ENCODE results near the gene PHRF1.

Gene PHRF1

GRCh38 chr11:612201-612960, 36.1 kb downstream of the PHRF1 start:
- Mint-ChIP-seq H3K9me3 (no peaks in the 10 kb centered on the region), H3K36me3 (peaks cover 11% of the 10 kb centered on the region), H3K27ac (peak overlapping the region; percentile 75), H3K4me3 (no peak overlapping the region), H3K4me1 (peaks cover 14% of the 10 kb centered on the region), H3K27me3 (no peaks in the 10 kb centered on the region)
- no peak for ATAC-seq (ENCODE audit: low read depth)
- no peak for DNase-seq (ENCODE audit: low spot score in 2 of 2)

DNA sequence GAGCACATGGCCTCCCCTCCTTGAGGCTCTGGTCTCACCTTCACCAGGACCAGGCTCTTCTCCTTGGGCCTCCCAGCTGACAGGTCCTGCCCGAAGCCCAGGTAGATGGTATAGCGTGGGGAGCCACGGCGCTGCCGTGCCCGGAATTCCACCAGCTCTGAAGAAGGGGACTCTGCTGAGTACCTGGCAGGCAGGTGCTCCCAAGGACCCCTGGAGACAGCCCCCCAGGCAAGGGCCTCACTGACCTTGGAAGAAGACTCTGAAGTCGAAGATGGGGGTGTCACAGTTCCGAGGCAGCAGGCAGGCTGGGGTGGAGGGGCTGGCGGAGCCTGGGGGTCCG, 36.7 kb downstream of the PHRF1 start:
- Mint-ChIP-seq H3K27me3 (no peaks in the 10 kb centered on the region), H3K4me3 (no peak overlapping the region), H3K4me1 (peaks cover 14% of the 10 kb centered on the region), H3K36me3 (peaks cover 10% of the 10 kb centered on the region), H3K27ac (peak overlapping the region; percentile 75), H3K9me3 (no peaks in the 10 kb centered on the region)
- ATAC-seq (ENCODE audit: low read depth) (no peak), DNase-seq (ENCODE audit: low spot score in 2 of 2) (no peak)

- peaks cover 8% of the 10 kb centered on the region for H3K36me3 Mint-ChIP-seq
- H3K27me3 Mint-ChIP-seq, result no peaks in the 10 kb centered on the region
- no peaks in the 10 kb centered on the region for H3K9me3 Mint-ChIP-seq
- peak overlapping the region; percentile 75 for H3K27ac Mint-ChIP-seq
- ATAC-seq (ENCODE audit: low read depth) (peak; percentile 33), DNase-seq (ENCODE audit: low spot score in 2 of 2) (peak in 1 of 2 donors; percentile 50)
- peak overlapping the region; percentile 47 for H3K4me3 Mint-ChIP-seq
- H3K4me1 Mint-ChIP-seq, result peaks cover 14% of the 10 kb centered on the region
These were observed 37.2 kb downstream of the PHRF1 start for GRCh38 chr11:613369-613968.

DNA sequence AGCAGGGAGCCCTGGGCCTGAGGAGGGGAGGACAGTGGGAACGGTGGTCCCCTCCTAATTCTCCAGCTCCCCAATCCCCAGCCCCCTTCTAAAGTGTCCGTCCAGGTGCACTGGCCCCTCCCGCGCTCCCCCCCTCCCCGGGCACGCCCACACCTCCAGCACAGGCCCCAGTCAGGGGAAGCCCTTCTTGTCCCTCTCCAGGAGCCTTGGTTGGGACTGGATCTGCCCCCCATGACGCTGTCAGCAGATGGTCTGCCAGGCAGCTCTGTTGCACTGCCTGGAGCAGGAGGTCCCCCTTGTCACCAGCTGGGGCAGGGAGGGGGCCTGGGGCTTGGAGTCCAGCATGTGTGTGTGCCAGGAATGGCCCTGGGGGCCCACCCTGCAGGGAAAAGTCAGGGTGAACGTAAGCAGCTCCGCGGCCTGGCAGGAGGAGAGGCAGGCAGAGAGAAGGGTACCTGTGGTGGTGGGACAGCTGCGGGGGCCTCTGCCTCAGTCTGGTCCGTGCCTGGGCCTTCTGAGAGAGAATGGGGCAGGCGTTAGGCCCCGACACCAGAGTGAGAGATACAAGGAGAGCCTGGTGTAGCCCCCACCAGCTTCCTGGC, 37.9 kb downstream of the PHRF1 start:
- Mint-ChIP-seq H3K36me3 (peaks cover 7% of the 10 kb centered on the region), H3K27me3 (no peaks in the 10 kb centered on the region), H3K27ac (peak overlapping the region; percentile 75), H3K4me3 (peak overlapping the region; percentile 58), H3K9me3 (no peaks in the 10 kb centered on the region), H3K4me1 (peaks cover 14% of the 10 kb centered on the region)
- no peak for ATAC-seq (ENCODE audit: low read depth)
- DNase-seq (ENCODE audit: low spot score in 2 of 2), result no peak

- peak overlapping the region; percentile 75 for H3K27ac Mint-ChIP-seq
- no peak for ATAC-seq (ENCODE audit: low read depth)
- H3K9me3 Mint-ChIP-seq, result no peaks in the 10 kb centered on the region
- peak overlapping the region; percentile 86 for H3K4me3 Mint-ChIP-seq
- DNase-seq (ENCODE audit: low spot score in 2 of 2), result no peak
- no peaks in the 10 kb centered on the region for H3K27me3 Mint-ChIP-seq
- peaks cover 7% of the 10 kb centered on the region for H3K36me3 Mint-ChIP-seq
- H3K4me1 Mint-ChIP-seq, result peaks cover 14% of the 10 kb centered on the region
These were observed 38.6 kb downstream of the PHRF1 start for GRCh38 chr11:614623-615503.

GRCh38 chr11:615504-616319, 39.4 kb downstream of the PHRF1 start, which contains the start of gene IRF7:
TSS of gene IRF7 (minus strand) at chr11:615950. CDS start at chr11:615364, 586 bp downstream.
- peak within 1 kb of the TSS; percentile 86 for H3K4me3 Mint-ChIP-seq
- H3K27me3 Mint-ChIP-seq, result no peaks in the 10 kb centered on the region
- peak within 1 kb of the TSS; percentile 74 for H3K27ac Mint-ChIP-seq
- peaks cover 14% of the 10 kb centered on the region for H3K4me1 Mint-ChIP-seq
- peak; percentile 80 for DNase-seq (ENCODE audit: low spot score in 2 of 2)
- no peaks in the 10 kb centered on the region for H3K9me3 Mint-ChIP-seq
- peaks cover 5% of the 10 kb centered on the region for H3K36me3 Mint-ChIP-seq
- peak; percentile 85 for ATAC-seq (ENCODE audit: low read depth)

DNA sequence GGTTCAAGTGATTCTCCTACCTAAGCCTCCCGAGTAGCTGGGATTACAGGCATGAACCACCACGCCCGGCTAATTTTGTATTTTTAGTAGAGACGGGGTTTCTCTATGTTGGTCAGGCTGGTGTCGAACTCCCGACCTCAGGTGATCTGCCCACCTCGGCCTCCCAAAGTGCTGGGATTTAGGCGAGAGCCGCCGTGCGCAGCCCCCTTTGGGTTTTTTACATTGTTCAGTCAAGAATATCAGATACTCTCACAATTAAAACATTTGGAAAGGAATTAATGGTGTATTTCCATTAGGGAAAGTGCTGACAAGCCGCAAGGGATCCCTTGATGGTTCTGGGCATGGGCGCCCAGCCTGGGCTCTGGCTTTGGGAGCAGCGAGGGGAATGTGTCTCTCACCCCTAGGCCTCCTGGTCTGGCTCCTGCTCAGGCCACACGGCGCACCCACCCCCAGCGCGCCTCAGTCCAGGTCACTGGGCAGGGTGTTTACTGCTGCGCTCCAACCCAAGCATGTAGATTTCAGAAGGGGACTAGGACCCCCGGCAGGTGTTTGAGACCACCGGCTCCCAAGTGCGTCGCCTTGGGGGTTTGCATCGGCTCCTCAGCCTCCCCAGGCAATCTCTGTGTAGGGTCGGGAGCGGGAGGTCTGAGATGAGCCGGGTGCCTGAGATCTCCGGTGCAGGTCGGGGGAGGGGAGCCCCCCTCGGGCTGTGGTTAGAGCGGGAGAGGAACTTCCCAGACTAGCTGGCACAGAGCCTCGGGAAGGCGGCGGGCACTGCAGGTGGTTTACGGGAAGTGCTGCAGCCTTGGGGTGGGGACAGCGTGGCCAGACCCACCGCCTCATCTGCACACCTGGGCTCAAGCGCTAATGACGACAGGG, 40.3 kb downstream of the PHRF1 start:
- ATAC-seq (ENCODE audit: low read depth), result no peak

GRCh38 chr11:617199-617911, 41.1 kb downstream of the PHRF1 start:
- H3K9me3 Mint-ChIP-seq, result no peaks in the 10 kb centered on the region
- no peaks in the 10 kb centered on the region for H3K27me3 Mint-ChIP-seq
- H3K27ac Mint-ChIP-seq, result no peak overlapping the region
- H3K4me1 Mint-ChIP-seq, result peaks cover 11% of the 10 kb centered on the region
- H3K36me3 Mint-ChIP-seq, result peaks cover under 1% of the 10 kb centered on the region
- DNase-seq (ENCODE audit: low spot score in 2 of 2) (no peak), ATAC-seq (ENCODE audit: low read depth) (no peak)
- no peak overlapping the region for H3K4me3 Mint-ChIP-seq

More for the DNA sequence above, 40.3 kb downstream of the PHRF1 start:
- H3K27me3 Mint-ChIP-seq, result no peaks in the 10 kb centered on the region
- H3K4me1 Mint-ChIP-seq, result peaks cover 14% of the 10 kb centered on the region
- no peak for DNase-seq (ENCODE audit: low spot score in 2 of 2)
- peak overlapping the region; percentile 86 for H3K4me3 Mint-ChIP-seq
- no peaks in the 10 kb centered on the region for H3K9me3 Mint-ChIP-seq
- peak overlapping the region; percentile 74 for H3K27ac Mint-ChIP-seq
- peaks cover 4% of the 10 kb centered on the region for H3K36me3 Mint-ChIP-seq

- Mint-ChIP-seq H3K4me1 (peaks cover 11% of the 10 kb centered on the region), H3K4me3 (no peak overlapping the region), H3K27ac (no peak overlapping the region), H3K27me3 (peaks cover under 1% of the 10 kb centered on the region), H3K36me3 (peaks cover under 1% of the 10 kb centered on the region), H3K9me3 (no peaks in the 10 kb centered on the region)
- DNase-seq (ENCODE audit: low spot score in 2 of 2) (no peak), ATAC-seq (ENCODE audit: low read depth) (no peak)
These were observed 41.8 kb downstream of the PHRF1 start for GRCh38 chr11:617912-618682.

GRCh38 chr11:618856-619627, 42.8 kb downstream of the PHRF1 start:
- H3K4me1 Mint-ChIP-seq, result peaks cover 8% of the 10 kb centered on the region
- ATAC-seq (ENCODE audit: low read depth) (no peak), DNase-seq (ENCODE audit: low spot score in 2 of 2) (no peak)
- no peak overlapping the region for H3K27ac Mint-ChIP-seq
- H3K9me3 Mint-ChIP-seq, result no peaks in the 10 kb centered on the region
- H3K4me3 Mint-ChIP-seq, result no peak overlapping the region
- peaks cover 4% of the 10 kb centered on the region for H3K27me3 Mint-ChIP-seq
- H3K36me3 Mint-ChIP-seq, result peaks cover 4% of the 10 kb centered on the region

DNA sequence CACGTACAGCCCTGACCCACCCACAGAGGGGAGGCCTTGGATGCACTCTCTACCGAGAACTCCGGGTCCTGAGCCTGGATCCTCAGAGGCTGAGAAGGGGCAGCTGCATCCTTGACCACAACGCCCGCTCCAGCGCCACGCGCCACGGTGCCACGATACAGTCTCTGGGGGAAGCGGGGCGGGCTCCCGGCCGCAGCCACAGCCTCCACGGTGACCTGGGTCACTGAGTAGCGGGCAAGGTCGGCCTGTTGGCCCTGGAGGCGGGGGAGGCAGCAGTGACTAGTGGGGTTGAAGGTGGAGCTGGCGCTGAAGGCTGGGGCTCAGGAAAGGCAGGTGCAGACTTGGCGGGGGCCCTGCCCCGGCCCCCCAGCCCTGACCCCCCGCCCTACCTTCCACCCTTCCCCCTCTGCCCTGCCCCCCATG, 43.4 kb downstream of the PHRF1 start:
- Mint-ChIP-seq H3K4me1 (peaks cover 5% of the 10 kb centered on the region), H3K27ac (no peak overlapping the region), H3K4me3 (no peak overlapping the region), H3K36me3 (peaks cover 4% of the 10 kb centered on the region), H3K27me3 (peaks cover 4% of the 10 kb centered on the region), H3K9me3 (no peaks in the 10 kb centered on the region)
- no peak for DNase-seq (ENCODE audit: low spot score in 2 of 2)
- ATAC-seq (ENCODE audit: low read depth), result no peak
